NOMO-1 treated with dmso at 0.1 percent for 144 hours (cell line): ENCODE results near the gene COL5A1.
A peak's percentile ranks its signal among the peaks of the same experiment; 100 is the strongest.

Experiments
- DNase-seq: peaks from one replicate; lab custom pipeline; 2025; ENCODE audit not compliant: unreplicated experiment; lab: John Stamatoyannopoulos, UW

The COL5A1 gene

DNA sequence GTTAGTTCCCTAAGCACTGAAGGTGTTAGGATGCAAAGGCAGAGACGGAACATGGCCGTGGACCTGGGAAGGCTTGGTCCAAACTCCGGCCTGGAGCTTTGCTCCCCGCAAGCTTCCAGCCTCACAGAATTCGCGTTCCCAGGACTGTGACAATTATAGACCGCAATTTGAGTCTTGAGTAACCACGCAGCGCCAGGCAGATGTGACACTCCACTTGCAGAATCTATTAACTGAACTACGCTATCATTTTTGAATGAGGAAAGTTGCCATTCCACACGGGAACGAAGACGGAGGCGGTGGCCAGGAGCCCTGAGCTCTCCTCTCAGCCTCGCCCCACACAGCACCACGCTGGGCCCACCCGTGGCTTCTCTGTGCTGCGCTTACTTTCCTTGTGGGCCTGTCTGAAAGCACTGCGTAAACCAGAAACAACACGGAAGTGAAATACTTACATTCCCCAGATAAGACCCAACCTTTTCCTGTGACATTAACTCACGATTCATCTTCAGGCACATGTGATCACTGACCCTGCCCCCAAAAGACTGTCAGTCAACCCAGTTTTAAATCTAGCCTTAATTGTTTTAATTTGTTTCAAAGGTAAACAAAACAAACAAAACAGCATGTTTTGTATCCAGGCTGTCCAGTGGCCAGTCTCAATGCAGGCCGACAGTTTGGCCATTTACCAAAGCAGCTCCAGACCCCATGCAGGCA is 16.1 kb upstream of the COL5A1 start:
- DNase-seq = no peak

DNA sequence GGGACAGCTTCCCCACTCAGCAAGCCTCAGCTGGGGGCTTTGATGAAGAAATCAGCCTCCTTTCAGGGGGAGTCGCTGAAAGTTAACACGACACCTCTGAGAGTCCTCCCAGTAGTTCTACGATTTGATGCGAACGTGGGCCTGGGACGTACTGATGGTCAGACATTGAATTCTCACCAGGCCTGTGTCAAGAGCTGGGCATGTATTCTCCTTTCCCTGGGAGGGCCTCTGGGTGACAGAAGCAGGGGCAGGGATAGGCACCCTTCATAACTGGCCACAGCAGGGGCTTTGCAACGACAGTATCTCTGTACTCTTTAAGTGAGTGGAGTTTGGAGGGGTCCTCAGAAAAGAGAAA is 15.6 kb upstream of the COL5A1 start:
- no peak for DNase-seq

DNA sequence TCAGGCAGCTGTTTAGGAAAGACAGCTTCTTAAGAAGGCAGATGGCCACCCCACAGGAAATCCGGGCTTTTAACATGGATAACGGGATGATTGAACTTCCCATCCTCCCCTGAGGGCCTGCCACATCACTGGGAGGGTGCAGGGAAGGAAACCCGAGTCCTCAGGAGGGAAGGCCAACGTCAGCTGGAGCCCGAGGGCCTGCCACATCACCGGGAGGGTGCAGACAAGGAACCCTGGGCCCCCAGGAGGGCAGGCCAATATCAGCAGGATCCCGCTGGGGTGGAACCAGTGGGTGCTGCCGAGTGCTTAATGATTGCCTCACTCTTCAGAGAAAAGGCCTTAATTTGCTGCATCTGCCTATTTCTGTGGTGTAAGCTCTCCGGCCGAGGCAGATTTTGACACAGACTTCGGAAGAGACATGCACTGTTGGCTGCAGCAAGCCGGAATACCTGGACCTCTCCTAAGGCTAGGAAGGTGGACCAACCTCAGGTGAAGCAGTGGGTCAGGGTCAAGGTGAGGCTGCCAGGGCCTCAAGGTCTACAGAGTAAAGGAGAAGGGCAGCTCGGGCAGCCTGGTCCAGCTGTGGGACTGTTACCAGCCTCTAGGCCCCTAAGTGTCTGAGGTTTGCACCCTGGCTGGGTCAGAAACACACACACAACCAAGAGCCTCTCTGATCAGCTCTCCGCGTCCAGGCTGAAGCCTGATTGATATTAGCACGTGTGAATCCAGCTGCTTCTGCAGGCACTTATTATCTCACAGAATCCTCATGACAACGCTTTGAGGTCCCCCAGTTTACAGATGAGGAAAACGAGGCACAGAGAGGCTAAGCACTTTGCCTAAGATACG is 14.8 kb upstream of the COL5A1 start:
- no peak for DNase-seq

- peak; percentile 58 for DNase-seq
Measured at GRCh38 chr9:134627417-134628353, 13.9 kb upstream of the COL5A1 start.

- DNase-seq = no peak
Measured at GRCh38 chr9:134628354-134628736, 13.3 kb upstream of the COL5A1 start.

DNA sequence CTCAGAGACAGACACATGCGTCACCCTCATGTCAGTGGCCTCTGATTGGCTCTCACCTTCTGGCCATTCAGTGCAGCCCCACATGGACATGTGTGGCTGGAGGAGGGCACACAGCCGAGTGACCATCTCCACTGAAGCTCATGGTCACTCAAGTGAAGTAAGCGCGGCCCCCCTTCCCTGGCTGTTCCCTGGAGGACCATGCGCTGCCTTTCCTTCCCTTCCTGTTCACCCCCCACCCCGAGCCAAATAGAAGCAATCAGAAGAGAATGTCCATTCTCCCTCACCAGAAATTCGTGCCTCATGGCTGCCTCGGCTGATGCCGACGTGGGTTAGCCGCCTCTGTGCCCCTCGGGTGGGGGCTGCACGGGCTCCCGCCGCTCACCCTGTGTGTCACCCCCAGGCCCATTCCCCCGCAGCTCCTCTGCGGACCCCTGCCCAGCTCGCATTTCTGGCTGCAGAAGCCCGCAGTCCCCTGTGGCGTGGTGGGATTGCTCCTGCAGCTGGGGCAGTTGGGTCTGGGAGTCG is 12.5 kb upstream of the COL5A1 start:
- DNase-seq = no peak

DNA sequence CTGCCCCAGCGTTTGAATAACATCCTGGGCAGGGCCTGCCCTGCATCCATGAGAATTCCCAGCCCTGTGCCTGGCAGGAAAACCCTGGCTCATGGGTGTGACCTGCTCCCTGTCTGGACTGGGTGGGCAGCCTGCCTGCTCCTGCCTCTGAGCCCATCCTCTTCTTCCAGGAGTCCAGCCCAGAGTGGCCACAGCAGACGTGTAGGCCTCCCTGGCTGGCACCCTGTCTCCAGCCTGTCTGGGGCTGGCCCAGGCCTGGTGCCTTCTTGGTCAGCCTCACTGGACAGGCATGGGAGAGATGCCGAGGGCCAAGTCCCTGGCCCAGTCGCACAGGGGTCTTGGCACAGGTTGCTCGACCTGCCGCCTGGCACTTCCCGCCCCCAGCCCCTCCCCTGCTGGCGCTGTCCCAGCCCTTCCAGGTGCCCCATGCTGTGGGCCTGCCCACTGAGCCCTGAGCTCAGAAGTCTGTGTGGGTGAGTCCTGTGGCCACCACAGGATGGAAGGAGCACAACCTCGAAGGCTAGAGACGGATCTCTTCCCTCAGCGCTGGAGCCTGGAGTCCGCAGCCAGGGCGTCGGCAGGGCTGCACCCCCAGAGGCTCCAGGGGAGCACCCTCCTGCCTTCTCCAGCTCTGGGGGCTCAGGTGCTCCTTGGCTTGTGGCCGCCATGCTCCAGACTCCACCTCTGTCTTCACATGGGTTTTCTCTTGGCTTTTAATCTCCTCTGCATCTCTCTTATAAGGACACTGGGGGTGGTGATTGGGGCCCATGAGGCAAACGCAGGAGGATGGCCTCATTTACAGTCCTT is 11.8 kb upstream of the COL5A1 start:
- DNase-seq = no peak

GRCh38 chr9:134630393-134630790 is 11.2 kb upstream of the COL5A1 start:
- DNase-seq = no peak

GRCh38 chr9:134630861-134631260 is 10.7 kb upstream of the COL5A1 start:
- no peak for DNase-seq

GRCh38 chr9:134631881-134632280 is 9.7 kb upstream of the COL5A1 start:
- DNase-seq = no peak

- DNase-seq = no peak
Measured at GRCh38 chr9:134632329-134632728, 9.3 kb upstream of the COL5A1 start.

- no peak for DNase-seq
Measured at GRCh38 chr9:134633362-134634142, 8.1 kb upstream of the COL5A1 start.

DNA sequence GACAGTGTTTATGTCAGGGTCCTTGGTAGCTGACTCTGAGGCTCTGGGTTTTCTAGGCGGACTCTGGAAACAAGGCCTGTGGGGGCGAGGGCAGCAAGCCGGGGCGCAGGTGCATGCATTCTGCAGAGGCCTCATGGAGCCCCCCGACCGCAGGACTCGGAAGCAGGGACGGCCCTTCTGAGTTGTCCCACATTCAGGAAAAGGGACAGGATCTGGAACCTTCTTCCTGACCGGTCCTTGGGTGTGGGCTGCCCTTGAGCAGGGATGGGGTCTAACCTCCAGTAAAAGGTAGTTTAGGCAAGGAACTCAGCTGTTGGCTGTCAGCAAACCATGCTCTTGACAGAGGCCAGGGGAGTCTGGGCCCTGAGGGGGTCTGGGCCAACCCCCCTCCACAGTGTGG is 7.4 kb upstream of the COL5A1 start:
- DNase-seq = no peak

DNA sequence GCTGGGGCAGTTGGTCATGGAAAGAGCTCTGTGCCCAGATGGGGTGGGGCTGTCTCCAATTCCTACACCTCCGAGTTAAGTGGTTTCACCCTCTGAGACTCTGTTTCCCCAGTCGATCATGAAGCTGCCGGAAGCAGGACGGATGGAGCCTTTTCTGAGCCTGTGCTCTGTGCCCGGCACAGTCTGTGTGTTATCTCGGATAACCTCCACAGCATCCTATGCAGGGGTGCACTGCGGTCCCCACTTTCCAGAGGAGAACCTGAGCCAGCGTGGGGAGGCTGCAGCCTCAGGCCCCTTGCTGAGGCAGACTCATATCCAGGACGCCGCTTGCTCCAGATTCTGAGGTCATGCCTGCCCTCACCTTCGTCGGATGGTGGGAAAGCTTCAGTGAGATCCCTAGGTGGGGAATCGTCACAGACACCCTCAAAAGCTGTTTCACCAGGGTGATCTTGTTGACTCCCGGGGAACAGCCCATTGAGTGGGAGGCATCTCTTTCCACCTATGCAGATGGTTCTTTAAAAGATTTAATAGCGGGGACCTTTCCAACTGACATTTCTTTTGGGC is 6.9 kb upstream of the COL5A1 start:
- no peak for DNase-seq

GRCh38 chr9:134635351-134636148 is 6.1 kb upstream of the COL5A1 start:
- DNase-seq = no peak

DNA sequence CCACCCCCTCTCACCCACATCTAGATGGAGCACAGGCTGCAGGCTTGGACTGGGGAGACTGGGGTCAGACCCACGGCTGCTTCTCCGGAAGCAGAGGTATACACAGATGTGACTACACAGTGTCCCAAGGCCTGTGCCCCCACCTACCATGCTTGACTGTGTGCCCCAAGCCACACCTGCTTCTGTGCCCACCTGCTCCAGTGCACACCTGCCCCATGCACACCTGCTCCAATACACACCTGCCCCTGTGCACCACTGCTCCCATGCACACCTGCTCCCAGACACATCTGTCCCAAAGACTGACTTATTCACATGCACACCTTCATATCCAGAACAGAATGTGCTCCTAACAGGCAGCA is 5.5 kb upstream of the COL5A1 start:
- DNase-seq = no peak

GRCh38 chr9:134637241-134637640 is 4.4 kb upstream of the COL5A1 start:
- DNase-seq = no peak

DNA sequence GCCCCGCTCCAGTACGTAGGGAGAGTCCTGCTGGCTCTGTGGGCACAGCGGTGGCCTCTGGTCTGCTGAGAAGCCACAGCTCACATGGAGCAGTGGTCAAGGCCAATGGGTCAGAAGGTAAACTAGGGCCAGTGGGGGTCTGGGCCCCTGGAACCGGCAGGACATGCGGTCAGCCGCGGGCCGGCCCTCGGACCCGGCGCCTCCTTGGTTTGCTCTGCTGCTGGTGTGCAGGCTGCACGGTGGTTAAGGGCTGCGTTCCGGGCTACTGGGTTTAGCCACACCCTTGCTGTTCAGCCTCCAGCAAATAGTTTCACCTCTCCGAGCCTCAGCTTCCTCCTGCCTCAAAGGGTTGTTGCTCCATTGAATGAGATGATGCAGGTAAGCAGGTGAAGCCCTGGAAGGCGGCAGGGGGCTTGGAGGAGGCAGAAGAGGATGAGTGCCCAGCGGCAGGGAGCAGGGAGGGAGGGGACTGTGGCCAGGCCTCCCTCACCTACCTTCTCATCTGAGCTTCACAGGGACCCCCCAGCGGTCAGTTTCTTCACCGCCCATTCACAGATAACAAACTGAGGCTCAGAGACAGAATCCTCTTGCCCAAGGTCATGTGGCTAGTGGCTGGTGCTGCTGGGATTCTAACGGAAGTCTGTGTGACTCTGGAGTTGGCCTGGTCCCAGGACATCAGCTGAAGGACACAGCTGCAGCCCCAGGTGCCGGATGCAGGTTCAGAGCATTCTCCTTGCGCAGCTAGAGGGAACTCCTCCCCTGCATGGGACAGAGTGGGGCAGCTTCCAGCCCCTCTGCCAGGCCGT is 3.7 kb upstream of the COL5A1 start:
- no peak for DNase-seq
